ENCODE measurements around the gene LDLRAD3. TPM values are rescaled to one million over a fixed set of nuclear protein-coding genes. Genes with fewer than 3 reads are reported as not detected.

LDLRAD3 gene
- total RNA-seq, 1 donor from 2014 or later: 28.5 TPM

DNA sequence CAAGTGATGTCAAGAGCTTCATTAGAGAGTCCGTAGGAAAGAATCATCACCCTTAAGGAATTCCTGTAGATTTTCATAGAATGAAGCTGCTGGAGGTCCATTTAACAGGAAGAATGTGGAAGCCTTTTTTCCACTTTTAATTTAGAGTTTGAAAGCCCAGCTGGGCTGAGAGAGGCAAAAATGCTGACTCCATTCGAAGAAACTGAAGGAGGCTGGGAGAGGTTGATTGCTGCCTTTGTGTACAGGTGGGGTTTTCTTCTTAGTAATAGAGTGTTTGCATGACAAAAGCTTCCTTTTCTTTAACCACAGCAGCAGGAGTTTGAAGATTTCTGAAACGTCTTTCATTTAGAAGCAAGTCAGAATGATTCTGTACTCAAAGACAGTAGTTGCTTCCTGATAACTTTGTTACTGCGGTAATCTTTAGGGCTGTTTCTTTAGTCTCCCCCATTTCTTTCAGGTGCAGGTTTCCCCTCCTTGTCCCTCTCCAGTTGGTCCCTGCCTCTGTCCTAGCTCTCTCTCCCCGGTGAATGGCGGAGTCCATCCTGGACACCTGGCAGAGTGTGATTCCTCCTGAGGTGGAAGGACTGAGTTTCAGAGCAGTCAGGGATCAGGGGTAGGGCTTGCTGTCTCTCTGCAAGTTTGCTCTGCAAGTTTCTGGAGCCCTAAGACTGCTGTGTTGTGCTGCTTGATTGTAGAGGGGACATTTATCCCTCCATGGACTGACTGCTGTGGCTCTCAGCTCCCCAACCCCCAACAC lies 166.2 kb downstream of the LDLRAD3 start:
- Mint-ChIP-seq H3K4me1 (ENCODE audit: unreplicated experiment) (peaks cover 51% of the 10 kb centered on the region), H3K4me3 (ENCODE audit: unreplicated experiment) (no peak overlapping the region), H3K9me3 (ENCODE audit: unreplicated experiment) (no peaks in the 10 kb centered on the region), H3K27me3 (ENCODE audit: unreplicated experiment) (peaks cover 8% of the 10 kb centered on the region), H3K36me3 (ENCODE audit: low read depth, unreplicated experiment) (peaks cover 31% of the 10 kb centered on the region), H3K27ac (ENCODE audit: unreplicated experiment) (no peak overlapping the region)
- no peak for DNase-seq (ENCODE audit: low spot score)
- TF ChIP-seq, protein P1, sequence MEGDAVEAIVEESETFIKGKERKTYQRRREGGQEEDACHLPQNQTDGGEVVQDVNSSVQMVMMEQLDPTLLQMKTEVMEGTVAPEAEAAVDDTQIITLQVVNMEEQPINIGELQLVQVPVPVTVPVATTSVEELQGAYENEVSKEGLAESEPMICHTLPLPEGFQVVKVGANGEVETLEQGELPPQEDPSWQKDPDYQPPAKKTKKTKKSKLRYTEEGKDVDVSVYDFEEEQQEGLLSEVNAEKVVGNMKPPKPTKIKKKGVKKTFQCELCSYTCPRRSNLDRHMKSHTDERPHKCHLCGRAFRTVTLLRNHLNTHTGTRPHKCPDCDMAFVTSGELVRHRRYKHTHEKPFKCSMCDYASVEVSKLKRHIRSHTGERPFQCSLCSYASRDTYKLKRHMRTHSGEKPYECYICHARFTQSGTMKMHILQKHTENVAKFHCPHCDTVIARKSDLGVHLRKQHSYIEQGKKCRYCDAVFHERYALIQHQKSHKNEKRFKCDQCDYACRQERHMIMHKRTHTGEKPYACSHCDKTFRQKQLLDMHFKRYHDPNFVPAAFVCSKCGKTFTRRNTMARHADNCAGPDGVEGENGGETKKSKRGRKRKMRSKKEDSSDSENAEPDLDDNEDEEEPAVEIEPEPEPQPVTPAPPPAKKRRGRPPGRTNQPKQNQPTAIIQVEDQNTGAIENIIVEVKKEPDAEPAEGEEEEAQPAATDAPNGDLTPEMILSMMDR (IDR thresholded peaks at IDR 0.05; ENCODE audit: unreplicated experiment): no peak

DNA sequence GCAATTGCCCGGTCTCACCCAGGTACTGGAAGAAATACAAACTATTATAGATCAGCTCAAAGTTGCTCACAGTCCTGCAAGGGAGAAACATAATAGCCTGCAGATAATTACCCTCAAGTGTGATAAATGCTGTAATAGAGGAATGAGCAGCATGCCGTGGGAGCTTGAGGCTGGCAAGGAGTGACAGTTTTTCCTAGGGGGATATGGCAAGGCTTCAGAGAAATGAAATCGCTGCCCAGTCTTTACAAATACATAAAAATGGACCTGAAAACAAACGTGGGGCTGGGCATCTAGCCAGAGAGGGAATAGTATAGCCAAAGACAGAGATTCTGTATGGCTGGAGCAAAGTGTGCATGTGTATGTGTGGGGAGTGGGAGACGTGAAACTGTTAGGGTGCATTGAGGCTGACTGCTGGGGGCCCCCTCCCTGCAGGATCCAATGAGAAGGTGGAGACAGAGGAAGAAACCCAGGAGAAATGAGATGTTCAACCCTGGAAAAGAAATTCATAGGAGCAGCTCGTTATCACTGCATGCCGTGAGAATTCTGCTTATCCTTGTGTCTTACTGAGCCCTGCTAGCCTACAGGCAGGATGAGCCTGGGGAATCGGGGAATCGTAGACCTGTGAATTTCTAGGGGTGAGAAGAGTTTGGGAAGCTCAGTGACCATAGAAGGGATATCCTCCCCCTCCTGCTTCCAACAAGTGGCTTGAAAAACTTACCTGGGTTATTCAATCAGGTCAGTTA lies 167.0 kb downstream of the LDLRAD3 start:
- Mint-ChIP-seq H3K27ac (ENCODE audit: unreplicated experiment) (no peak overlapping the region), H3K27me3 (ENCODE audit: unreplicated experiment) (peaks cover 10% of the 10 kb centered on the region), H3K36me3 (ENCODE audit: low read depth, unreplicated experiment) (peaks cover 23% of the 10 kb centered on the region), H3K9me3 (ENCODE audit: unreplicated experiment) (no peaks in the 10 kb centered on the region), H3K4me3 (ENCODE audit: unreplicated experiment) (no peak overlapping the region), H3K4me1 (ENCODE audit: unreplicated experiment) (peaks cover 51% of the 10 kb centered on the region)
- TF ChIP-seq, protein P1 (IDR thresholded peaks at IDR 0.05; ENCODE audit: unreplicated experiment): no peak
- DNase-seq (ENCODE audit: low spot score): no peak

DNA sequence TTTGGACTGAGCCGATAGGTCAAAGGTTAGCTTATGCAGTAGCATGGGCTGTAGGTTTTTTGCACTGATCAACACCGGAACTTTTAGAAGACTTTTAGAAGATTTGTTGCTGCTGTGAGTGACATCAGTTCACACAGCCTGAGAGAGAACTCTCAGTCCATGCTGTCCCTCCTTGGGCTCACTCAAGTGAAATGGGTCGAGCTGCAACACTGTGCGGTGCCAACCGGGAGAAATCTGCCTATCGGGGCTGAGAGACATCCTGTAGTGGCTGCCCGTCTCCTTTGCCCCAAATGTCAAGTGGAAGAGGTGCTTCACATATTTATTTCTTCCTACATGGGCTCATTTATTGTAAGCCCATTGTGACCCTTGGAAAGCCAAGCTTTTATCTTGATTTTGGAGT lies 170.2 kb downstream of the LDLRAD3 start:
- peaks cover 66% of the 10 kb centered on the region for H3K4me1 Mint-ChIP-seq (ENCODE audit: unreplicated experiment)
- peaks cover 20% of the 10 kb centered on the region for H3K36me3 Mint-ChIP-seq (ENCODE audit: low read depth, unreplicated experiment)
- H3K4me3 Mint-ChIP-seq (ENCODE audit: unreplicated experiment): no peak overlapping the region
- no peaks in the 10 kb centered on the region for H3K9me3 Mint-ChIP-seq (ENCODE audit: unreplicated experiment)
- H3K27ac Mint-ChIP-seq (ENCODE audit: unreplicated experiment): peak overlapping the region; percentile 58
- TF ChIP-seq, protein P1 (IDR thresholded peaks at IDR 0.05; ENCODE audit: unreplicated experiment): no peak
- DNase-seq (ENCODE audit: low spot score): no peak
- peaks cover 2% of the 10 kb centered on the region for H3K27me3 Mint-ChIP-seq (ENCODE audit: unreplicated experiment)

DNA sequence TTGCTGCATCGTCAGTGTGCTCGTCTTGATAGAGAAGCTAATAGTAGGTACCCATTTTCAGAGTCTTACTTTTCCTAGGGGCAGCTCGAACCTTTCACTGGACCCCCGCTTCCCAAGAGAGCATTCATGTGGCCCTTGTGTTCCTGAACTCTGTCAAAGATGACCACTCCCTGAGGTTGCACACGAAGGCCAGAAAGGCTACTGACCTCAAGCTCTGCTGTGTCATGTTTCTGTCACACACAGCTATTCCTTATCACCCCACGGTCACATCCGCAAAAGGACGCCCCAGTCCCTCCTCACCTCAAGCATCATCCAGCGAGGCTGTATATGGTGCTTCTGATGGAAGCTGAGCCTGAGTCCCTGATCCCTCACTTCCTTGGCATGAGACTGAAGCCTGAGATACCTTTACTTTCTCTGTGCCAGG lies 171.5 kb downstream of the LDLRAD3 start:
- no peak for DNase-seq (ENCODE audit: low spot score)
- Mint-ChIP-seq H3K36me3 (ENCODE audit: low read depth, unreplicated experiment) (peaks cover 20% of the 10 kb centered on the region), H3K4me3 (ENCODE audit: unreplicated experiment) (no peak overlapping the region), H3K9me3 (ENCODE audit: unreplicated experiment) (no peaks in the 10 kb centered on the region), H3K27me3 (ENCODE audit: unreplicated experiment) (peaks cover 2% of the 10 kb centered on the region), H3K4me1 (ENCODE audit: unreplicated experiment) (peaks cover 60% of the 10 kb centered on the region), H3K27ac (ENCODE audit: unreplicated experiment) (peak overlapping the region; percentile 92)
- TF ChIP-seq, protein P1 (IDR thresholded peaks at IDR 0.05; ENCODE audit: unreplicated experiment): no peak

DNA sequence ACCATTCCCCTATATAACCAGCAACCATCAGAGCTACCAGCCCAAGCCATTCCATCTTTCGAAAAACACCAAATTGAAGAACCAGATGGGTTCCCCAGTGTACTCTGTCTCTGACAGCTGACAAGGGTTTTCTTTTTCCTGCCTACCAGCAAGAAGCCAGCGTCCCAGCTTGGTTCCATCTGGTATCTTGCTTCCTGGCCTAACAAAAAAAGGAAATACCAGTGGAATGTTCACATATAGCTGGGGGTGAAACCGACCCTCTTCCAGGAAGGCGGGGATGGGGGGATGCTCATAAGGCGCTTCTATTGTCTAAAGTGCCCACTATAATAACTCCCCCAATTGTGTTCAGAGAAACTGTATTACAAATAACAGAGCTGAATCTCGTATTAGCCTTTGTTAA lies 172.3 kb downstream of the LDLRAD3 start:
- peak; percentile 41 for DNase-seq (ENCODE audit: low spot score)
- TF ChIP-seq, protein P1 (IDR thresholded peaks at IDR 0.05; ENCODE audit: unreplicated experiment): no peak
- Mint-ChIP-seq H3K4me1 (ENCODE audit: unreplicated experiment) (peaks cover 55% of the 10 kb centered on the region), H3K9me3 (ENCODE audit: unreplicated experiment) (no peaks in the 10 kb centered on the region), H3K27ac (ENCODE audit: unreplicated experiment) (peak overlapping the region; percentile 92), H3K4me3 (ENCODE audit: unreplicated experiment) (no peak overlapping the region), H3K36me3 (ENCODE audit: low read depth, unreplicated experiment) (peaks cover 20% of the 10 kb centered on the region), H3K27me3 (ENCODE audit: unreplicated experiment) (peaks cover 2% of the 10 kb centered on the region)
